RPMI7951 (cell line): ENCODE data around the gene BEST2. TPM values are rescaled to one million over a fixed set of nuclear protein-coding genes. Genes with fewer than 3 reads are reported as not detected.
A peak's percentile ranks its signal among the peaks of the same experiment; 100 is the strongest.

Source experiments
- DNase-seq: peaks from one replicate; pipeline ENCODE4 v3.0.0-alpha.2; 2012; ENCODE audit warnings: low read depth
- total RNA-seq: library from RNA; depleted of rRNA; stranded (reverse); fragments of >200 nt; shearing (Covaris generic); gene quantifications from 2 replicates; pipeline ENCODE4 v1.2.3, GENCODE V29; 2014

The BEST2 gene
- total RNA-seq, 1 experiment from 2014 or later: not detected

GRCh38 chr19:12769689-12770088 lies 18.1 kb downstream of the BEST2 start:
- DNase-seq: no peak

GRCh38 chr19:12770922-12771321 lies 19.3 kb downstream of the BEST2 start:
- DNase-seq: no peak

- DNase-seq: no peak
Observed at GRCh38 chr19:12772323-12772722, 20.7 kb downstream of the BEST2 start.

GRCh38 chr19:12773571-12773970 lies 22.0 kb downstream of the BEST2 start:
- peak; percentile 47 for DNase-seq

- no peak for DNase-seq
Observed at GRCh38 chr19:12774588-12775555, 23.3 kb downstream of the BEST2 start, which contains the start of gene HOOK2. TSS of gene HOOK2 (minus strand) at chr19:12775552. CDS start at chr19:12775449, 103 bp downstream.

GRCh38 chr19:12777217-12778016 lies 25.8 kb downstream of the BEST2 start:
- DNase-seq: peak; percentile 70

GRCh38 chr19:12778017-12778904 lies 26.7 kb downstream of the BEST2 start:
- peak; percentile 82 for DNase-seq

- DNase-seq: no peak
Observed at GRCh38 chr19:12778905-12779161, 27.2 kb downstream of the BEST2 start.

GRCh38 chr19:12779162-12779993 lies 27.8 kb downstream of the BEST2 start:
- peak; percentile 90 for DNase-seq

- DNase-seq: no peak
Observed at GRCh38 chr19:12782174-12782423, 30.5 kb downstream of the BEST2 start.

- peak; percentile 82 for DNase-seq
Observed at GRCh38 chr19:12782424-12783290, 31.1 kb downstream of the BEST2 start.

- DNase-seq: no peak
Observed at GRCh38 chr19:12783291-12783848, 31.8 kb downstream of the BEST2 start.

GRCh38 chr19:12783849-12784393 lies 32.3 kb downstream of the BEST2 start:
- no peak for DNase-seq

- no peak for DNase-seq
Observed at GRCh38 chr19:12784394-12784870, 32.8 kb downstream of the BEST2 start.

- DNase-seq: no peak
Observed at GRCh38 chr19:12784871-12785430, 33.4 kb downstream of the BEST2 start.

- DNase-seq: no peak
Observed at GRCh38 chr19:12785431-12786031, 33.9 kb downstream of the BEST2 start.

GRCh38 chr19:12786141-12786870 lies 34.7 kb downstream of the BEST2 start:
- peak; percentile 46 for DNase-seq

GRCh38 chr19:12786952-12787351 lies 35.4 kb downstream of the BEST2 start:
- no peak for DNase-seq
